Hypothalamus (tissue), 51 donors: ENCODE measurements around the gene SLC5A1.
A peak's percentile ranks its signal among the peaks of the same experiment; 100 is the strongest.
"Not testable (repeated sequence)": the region's sequence is repeated elsewhere in the genome, so short reads cannot be mapped to it uniquely, and the experiment has no call there.

Experiments used
- DNase-seq, 51 donors: peaks; one replicate each; lab custom pipeline; 2025; lab: John Stamatoyannopoulos, UW

The SLC5A1 gene

DNA sequence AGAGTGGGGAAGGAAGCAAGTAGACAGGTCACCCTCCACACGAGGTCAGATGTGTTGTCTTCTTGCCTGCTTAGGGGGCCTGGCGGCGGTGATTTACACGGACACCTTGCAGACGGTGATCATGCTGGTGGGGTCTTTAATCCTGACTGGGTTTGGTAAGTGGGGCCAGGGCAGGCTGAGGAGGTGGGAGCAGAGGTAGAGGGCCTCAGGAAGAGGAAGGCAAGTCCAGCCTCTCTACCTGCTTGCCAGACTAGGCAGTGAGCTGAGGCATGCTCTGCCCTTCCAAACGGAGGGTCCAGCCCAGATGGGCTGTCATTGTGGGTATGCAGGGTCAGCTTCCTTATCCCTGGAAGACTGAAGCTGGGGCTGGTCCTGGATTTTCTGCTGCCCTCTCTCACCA lies 39.9 kb downstream of the SLC5A1 start:
- no peak for DNase-seq

DNA sequence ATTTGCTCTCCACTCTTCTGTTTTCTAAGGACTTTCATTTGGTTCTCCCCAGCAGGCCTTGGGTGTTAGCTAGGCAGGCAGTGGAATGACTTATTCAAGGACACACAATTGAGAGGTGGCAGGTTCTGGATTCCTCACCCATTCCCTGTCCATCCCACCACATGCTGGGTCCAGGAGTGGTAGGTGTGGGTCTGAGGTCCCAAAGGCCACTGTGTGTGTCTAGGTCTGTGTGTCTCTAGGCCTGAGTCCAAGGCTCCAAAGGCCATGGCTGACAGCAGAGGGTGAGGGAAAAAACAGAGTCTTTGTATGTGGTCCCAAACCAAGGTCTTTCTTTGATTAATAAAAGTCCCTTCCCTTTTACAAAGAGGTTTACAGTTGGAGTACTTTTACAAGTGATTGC lies 40.8 kb downstream of the SLC5A1 start:
- no peak for DNase-seq

DNA sequence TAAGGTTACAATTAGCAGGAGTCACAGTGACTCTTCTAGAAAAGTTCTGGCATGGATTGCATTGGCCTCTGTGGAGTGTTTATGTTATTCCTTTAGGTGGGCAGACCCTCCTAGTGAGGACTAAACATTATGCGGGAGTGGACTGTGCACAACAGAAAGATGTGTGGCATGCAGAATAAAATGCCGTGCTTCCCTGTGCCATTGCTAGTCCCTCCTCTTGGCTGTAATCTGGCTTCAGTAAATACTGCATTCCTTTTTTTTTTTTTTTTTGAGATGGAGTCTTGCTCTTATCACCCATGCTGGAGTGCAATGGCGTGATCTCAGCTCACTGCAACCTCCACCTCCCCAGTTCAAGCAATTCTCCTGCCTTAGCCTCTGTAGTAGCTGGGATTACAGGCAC lies 45.0 kb downstream of the SLC5A1 start:
- DNase-seq, result no peak

DNA sequence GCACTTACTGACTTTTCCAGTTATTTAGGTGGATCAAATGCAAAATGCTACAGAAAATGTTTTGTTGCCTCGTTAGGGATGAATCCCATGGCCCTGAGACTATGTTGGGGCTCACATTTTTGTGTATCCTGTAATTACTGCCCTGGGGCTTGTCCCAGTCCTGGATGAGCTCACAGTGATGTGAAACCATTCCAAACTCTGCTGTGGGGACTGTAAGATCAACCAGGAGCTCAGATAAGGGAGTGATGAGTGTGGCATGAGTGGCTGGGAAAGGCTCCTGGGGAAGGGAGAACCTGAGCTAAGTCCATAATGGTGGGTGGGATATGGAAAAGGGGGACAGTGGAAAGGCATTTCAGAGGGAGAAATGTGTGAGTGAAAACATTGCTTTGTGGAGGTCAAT lies 54.0 kb downstream of the SLC5A1 start:
- no peak for DNase-seq

DNA sequence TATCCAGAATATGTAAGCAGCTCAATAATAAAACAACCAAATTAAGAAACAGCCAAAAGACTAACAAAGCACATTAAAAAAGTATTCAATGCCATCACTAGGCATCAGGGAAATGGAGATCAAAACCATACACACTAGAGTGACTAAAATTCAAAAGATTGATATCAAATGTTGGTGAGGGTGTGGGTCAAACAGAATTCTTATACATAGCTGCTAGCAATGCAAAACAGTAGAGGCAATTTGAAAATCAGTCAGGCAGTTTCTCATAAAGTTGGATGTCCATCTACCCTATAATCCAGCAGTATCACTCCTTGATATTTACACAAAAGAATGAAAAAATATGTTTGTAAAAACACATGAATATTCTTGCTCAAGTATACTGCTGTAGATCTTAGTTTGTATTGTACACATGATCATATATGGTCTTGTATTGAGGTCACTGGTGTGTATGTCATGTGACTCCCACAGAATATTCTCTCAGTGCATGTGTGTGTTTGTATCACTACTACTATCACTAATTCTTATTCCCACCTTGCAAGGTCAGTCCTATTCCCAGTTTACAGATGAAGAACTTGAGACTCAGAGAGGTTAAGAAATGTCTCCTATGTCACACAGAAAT lies 54.9 kb downstream of the SLC5A1 start:
- DNase-seq, result no peak

DNA sequence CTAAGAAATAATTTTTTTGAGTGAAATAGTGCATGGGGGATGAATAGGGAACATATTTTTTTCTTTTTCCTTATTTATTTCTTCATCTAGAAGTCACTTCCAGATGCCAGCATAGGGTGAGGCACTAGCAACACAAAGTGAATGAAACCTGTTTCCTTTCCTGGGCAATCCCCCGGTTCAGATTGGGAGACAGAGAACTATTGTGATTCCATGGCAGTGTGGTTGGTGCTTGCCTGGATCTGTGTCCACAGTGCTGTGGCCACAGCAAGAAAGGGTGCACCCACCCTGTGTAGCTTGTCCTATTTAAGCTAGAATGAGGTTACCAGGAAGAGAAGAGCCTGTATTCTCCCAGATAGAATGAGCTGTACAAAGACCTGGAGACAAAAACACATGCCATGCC lies 57.6 kb downstream of the SLC5A1 start:
- no peak for DNase-seq

DNA sequence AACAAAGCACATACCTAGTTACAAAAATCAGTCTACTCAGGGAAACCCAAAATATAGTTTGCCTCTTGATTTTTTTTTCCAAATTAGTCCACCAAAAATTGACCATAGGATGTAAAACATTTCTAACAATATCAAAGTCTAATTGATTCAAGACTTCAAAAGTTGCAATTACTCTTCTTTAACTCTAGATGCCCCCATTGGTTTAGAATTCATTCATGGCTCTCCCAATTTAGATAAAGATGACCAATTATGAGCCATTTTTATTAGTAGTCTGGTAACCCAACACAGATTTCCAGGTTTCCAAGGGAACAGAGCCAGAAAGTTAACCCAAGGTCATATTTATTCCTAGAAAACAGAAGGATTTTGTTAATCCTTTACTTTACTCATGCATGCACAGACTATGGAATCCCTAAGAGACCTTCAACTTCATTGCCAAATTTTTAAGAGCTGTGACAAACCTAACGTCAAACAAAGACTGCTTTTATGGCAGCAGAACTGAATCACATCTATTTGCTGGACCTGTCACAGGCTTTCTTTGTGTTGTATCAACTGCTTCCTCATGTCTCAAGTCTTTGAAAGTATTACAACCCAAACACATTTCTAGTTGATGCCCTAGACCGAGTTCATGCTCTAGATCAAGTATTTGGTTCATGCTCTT lies 60.7 kb downstream of the SLC5A1 start:
- DNase-seq, result peak in 1 of 51 donors; percentile 43

DNA sequence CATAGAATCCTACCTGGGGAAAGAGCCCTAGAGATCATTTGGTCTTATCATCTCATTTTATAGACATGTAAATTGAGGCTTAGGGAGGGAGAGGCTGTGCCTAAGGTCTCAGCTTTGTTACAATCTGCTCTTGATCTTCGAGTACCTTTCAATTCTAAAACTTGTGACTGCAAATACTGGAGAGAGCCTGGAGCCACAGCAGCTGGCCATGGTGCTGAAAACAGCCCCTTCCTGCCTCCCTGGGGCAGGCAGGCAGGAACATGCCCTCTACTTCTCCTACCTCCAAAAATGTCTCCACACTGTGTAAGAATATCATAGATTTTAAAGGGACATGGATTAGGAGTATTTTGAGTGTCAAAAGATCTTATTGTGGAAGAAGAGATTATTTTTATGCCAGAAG lies 63.9 kb downstream of the SLC5A1 start:
- DNase-seq, result no peak

DNA sequence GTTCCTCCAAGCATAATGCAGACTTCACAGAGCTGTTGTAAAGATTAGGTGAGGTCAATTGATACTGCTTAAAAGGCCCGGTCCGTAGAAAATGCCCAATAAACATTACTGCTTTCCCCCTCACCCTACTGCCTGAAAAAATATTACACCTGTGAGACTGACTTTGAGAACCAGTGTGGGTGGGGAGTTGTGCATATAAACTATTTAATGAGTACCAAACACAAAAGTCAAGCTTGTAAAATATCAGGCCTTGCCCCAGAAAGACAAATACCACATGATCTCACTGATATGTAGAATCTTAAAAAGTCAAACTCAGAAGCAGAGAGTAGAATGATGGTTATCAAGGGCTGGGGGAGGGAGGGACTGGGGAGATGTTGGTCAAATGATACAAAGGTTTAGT lies 69.3 kb downstream of the SLC5A1 start:
- no peak for DNase-seq

DNA sequence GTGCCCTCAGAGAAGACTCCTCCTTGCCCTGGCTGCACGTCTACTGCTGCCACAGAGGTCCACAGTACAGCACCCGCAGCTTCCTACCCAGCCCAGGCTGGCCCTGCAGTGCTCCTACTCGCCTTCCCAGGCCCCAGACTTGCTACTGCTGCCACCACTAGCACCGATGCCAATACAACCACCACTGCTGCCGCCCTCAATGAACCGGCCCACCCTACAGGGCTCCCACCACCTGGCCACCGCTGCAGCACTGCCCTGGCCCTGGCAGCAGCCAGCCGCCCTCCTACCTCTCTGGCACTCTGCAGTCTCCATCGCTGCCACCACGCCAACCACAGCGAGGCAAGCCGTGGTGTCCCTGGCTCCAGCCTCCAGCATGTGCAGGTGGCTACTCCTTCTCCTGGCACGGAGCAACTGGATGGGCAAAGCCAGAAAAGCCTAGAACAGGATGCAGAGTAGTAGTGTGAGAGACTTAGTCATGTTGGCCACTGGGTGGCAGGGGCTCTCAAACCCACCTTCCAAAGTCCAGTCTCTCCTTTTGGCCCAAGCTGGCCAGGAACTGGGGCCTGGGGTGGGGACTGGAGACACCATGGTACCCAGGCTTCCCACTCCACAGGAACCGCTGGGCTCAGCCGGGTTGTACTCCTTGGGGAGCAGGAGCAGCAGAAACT lies 76.6 kb downstream of the SLC5A1 start:
- no peak for DNase-seq

DNA sequence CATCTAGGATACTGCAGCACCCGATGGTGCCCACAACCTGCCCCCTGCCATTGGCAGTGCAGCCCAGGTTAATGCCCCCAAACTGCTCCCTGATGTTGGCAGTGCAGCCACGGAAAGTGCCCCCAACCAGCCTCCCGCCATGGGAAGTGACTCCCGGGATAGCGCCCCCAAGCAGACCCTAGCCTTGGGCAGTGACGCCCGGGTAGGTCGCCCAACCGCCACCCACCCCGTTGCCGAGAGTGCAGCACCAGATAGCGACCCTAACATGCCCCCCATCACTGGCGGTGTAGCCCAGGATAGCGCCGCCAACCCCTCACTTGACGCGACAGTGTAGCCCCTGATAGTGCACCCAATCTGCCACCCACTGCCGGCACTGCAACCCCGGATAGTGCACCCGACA lies 77.5 kb downstream of the SLC5A1 start:
- no peak for DNase-seq

DNA sequence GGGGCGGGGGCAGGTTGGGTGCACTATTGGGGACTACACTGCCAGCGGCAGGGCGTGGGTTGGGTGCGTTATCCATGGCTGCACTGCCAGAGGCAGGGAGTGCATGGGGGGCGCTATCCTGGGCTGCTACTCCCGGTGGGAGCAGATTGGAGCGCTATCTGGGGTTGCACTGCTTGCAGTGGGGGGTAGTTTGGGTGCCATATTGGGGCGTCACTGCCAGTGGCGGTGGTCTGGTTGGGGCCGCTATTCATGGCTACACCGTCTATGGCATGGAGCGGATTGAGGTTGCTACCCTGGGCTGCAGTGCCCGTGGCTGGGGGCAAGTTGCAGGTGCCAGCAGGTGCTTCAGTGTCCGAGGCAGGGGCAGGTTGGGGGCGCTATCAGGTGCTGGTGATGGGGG lies 79.8 kb downstream of the SLC5A1 start:
- no peak for DNase-seq

DNA sequence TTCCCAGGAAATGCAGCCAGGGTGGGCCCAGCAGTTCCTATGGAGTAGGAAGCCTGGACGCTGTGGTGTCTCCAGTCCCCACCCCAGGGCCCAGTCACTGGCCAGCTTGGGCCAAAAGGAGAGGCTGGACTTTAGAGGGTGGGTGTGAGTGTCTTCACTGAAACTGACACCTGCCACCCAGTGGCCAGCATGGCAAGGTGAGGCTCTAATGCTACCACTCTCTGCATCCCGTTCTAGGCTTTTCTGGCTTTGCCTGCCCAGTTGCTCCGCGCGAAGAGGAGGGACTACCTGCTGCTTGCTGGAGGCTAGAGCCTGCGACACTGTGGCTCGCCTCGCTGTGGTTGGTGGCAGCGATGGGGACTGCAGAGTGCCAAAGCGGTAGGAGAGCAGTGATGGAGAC lies 80.6 kb downstream of the SLC5A1 start:
- DNase-seq, result no peak

DNA sequence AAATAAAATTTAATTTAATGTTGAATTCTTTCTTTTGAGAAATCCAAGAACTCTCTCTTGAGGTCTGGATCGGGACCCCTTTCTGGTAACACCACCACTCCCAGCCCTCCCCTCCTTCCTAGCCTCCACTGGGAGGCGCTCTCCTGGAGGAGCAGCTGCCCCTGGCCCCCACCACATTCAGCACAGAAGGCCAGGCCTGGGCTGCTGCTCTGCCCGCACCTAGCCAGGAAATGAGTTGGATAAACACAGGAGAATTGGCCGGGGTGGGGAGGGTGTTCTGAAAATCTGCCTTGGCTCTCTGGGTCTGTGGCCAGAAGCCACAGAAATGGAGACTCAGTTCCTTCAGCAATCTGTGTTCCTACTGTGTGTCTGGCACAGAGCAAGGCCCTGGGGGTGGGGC lies 84.8 kb downstream of the SLC5A1 start:
- no peak for DNase-seq

DNA sequence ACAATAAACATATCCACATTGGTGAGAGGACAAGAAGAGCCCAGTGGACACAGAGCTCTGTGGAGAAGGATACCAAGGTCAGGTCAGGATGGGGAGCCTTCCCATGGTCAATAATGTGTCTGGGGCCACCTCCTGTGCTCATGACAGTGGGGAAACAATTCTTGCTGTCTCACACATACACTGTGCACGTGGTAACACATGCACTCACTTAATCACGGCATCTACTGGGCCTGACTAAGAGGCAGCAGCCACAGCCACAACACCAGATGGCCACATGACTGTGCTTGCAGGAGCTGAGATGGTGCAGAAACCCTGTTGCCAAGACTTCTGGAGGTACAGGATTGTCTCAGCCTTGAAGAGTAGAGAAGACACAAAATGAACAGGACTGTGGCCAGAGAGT lies 87.4 kb downstream of the SLC5A1 start:
- peak in 1 of 51 donors; percentile 38 for DNase-seq

DNA sequence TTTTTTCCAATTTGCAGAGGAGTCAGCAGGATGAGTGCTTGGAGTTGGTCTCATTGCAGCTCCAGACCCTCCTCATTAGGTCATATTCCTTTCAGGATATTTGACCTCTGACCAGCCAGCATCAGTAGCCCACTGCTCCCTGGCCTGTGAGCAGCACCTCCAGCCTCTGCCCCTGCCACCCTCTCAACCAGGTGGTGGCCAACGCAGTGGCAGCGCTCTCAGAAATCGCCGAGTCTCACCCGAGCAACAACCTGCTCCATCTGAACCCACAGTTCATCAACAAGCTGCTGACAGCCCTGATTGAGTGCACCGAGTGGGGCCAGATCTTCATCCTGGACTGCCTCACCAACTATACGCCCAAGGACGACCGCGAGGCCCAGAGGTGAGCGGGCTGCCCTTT lies 89.1 kb downstream of the SLC5A1 start:
- no peak for DNase-seq

DNA sequence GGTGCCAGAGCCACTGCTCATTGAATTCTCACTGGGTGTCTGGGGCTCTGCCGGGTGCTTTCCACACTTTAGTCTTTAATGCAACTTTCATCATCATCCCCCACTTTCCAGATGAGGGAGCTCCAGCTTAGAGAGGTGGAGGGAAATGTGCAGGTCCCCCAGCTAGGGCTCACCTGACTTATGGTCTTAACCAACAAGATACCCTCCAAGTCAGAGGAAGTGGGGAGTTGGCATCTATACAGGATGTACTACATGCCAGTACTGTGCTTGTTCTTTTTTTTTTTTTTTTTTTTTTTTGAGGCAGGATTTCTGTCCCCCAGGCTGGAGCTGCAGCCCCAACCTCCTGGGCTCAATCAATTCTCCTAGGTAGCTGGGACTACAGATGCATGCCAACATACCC lies 89.7 kb downstream of the SLC5A1 start:
- DNase-seq, result no peak

DNA sequence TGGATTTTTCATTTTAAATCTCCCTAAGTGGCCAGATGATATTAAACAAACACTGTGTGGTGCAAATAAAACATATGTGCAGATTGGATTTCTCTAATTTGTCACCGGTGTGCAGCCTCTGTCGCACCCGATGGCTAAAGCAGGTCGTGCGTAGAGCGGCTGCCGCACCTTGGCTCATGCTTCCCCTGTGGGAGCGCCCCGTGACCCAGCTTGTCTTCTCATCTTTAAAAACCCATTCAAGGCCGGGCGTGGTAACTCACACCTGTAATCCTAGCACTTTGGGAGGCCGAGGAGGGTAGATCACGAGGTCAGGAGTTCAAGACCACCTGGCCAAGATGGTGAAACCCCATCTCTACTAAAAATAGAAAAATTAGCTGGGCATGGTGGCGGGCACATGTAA lies 91.7 kb downstream of the SLC5A1 start:
- DNase-seq, result not testable (repeated sequence)

DNA sequence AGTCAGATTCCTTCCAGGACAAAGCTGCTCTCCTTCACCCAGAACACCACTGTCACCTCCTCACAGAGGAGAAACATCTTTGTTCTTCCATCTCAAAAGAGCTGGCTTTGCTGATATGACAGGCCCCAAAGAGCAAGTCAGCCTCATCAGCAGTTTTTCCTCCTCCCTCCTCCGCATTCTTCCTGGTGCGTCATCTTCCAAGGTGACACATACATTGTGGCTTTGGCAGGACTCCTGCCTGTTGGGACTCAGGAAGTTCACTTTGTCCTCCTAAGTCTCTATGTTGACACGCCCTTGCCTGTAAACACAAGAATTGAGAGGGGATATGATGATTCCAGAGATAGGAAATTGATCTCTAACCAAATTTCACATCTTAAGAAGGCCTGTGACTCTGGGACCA lies 92.9 kb downstream of the SLC5A1 start:
- peak in 2 of 51 donors; percentile 7 to 19 for DNase-seq

DNA sequence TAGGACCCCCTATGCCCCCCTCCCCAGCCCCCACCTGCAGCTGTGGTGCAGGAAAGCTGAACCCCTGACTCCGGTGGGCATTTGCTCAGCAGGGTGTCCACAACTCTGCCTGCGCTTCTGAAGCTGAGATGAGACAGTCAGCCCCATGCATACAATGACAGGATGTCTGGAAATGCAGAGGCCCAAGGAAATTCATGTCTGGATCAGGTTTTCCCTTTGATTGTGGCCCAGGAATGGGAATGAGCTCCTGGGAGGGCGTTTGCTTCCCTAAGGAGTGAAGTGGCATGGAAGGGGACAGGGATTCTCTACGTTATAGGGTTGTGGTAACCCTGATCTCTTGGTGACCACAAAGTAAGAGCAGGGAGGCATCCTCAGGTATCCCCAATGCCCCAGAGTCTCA lies 93.8 kb downstream of the SLC5A1 start:
- not testable (repeated sequence) for DNase-seq

DNA sequence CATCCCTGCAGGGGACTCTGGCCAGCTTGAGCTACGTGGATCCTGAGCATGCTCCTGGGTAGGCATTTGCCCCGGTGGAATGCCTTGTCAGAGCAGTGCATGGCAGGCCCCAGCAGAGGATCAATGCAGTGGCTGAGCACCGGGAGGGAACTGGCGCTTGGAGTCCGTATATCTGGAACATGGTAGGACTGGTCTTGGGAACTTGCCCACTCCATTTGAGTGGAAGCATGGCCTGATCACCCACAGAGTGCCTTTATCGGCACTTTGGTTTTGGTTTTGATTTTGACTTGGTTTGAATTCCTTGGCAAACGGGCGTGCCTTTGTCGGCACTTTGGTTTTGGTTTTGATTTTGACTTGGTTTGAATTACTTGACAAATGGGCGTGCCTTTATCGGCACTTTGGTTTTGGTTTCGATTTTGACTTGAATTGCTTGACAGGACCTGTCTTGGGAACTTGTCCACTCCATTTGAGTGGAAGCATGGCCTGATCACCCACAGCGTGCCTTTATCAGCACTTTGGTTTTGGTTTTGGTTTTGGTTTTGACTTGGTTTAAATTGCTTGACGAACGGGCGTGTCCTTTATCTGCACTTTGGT lies 94.8 kb downstream of the SLC5A1 start:
- not testable (repeated sequence) for DNase-seq

DNA sequence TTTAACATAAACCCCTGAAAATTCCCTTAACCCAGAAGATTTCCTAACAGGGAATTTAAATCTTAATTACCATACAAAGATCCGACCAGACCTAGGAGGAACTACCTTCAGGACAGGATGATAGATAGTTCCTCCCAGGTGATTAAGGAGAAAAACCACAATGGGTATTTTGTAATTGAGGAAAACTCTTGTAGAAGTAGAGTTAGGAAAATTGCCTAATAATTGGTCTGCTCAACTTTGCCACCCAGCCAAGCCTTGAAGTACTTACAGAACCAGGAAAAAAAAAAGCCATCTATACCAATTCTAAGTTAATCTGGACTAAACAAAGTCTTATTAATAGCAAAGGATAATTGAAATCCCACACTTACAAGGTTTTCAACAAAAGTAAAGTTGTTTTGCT lies 95.5 kb downstream of the SLC5A1 start:
- not testable (repeated sequence) for DNase-seq
